ENCODE results near the gene HEPN1.

The HEPN1 gene

GRCh38 chr11:124902616-124903015 lies 16.4 kb upstream of the HEPN1 start:
- peak in 1 of 2 experiments; percentile 18 for DNase-seq

DNA sequence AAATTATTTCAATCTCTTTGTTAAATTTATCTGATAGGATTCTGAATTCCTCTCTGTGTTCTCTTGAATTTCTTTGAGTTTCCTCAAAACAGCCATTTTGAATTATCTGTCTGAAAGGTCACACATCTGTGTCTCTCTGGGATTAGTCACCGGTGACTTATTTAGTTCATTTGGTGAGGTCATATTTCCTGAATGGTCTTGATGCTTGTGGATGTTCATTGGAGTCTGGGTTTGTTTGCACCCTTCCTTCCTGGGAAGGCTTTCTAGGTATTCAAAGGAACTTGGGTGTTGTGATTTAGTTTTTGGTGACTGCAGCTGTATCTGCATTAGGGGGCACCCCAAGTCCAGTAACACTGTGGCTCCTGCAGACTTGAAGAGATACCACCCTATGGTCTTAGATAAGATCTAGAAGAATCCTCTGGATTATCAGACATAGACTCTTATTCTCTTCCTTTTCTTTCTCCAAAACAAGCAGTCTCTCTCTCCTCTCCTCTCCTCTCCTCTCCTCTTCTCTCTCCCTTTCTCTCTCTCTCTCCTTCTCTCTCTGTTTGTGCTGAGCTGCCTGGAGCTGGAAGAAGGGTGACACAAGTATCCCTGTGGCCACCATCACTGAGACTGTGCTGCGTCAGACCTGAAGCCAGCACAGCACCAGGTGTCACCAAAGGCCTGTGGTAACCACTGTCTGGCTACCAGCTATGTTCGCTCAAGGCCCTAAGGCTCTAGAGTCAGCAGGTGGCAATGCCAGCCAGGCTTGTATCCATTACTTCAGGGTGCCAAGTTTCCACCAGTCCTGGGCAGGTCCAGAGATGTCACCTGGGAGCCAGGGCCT lies 3.3 kb upstream of the HEPN1 start:
- DNase-seq: peak in 1 of 2 experiments; percentile 45

DNA sequence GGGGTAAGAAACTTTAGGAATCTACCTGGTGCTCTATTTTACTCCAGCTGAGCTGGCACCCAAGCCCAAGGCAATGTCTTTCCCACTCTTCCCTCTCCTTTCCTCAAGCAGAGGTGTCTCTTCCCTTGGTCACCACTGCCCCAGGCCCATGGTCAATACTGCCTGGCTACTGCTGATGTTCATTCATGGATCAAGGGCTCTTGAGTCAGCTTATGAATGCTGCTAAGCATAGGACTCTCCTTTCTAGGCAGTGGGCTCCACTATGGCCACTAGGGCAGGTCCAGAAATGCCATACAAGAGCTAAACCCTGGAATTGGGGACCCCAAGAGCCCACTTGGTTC lies 2.7 kb upstream of the HEPN1 start:
- DNase-seq: no peak

GRCh38 chr11:124917115-124917637 lies 1.9 kb upstream of the HEPN1 start:
- peak in 1 of 2 experiments; percentile 7 for DNase-seq

DNA sequence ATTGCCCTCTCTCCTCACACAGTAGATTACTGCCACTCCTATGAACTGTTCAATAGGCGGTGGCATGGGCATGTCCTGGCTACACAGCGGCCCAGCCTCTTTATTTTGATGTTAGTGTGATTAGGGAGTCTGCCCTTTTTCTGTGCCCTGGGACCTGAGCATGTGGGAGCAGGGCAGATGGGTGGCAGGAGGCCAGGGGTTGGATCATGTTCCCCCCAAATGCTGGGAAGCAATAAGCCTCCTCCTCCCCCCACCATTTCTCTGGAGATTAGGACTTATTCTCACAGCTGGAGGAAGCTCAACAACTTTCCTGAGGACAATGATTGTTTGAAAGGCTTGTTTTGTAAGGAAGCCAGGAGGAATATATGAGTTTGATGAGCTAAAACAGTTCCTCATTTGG lies 848 bp downstream of the HEPN1 start:
- no peak for DNase-seq

DNA sequence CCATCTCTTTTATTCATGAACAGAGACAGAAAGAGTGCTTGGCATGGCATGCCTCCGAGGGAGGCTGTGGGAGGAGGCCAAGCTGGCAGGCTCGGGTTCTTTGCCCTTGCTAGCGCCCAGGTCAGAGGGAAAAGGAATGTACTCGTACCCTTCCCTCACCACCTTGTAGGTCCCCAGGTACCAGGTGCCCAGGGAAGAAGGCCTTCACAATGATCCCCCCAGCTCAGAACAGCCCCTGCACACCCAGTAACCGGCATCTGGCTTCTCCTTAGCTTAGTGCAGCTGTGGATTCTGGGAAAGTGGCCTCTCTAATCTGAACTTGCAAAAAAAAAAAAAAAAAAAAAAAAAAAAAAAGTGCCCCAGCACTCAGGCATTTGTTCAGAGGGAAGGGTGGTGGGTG lies 1.3 kb downstream of the HEPN1 start:
- no peak for DNase-seq

GRCh38 chr11:124920870-124921609 lies 2.0 kb downstream of the HEPN1 start:
- DNase-seq: peak in 1 of 2 experiments; percentile 66

DNA sequence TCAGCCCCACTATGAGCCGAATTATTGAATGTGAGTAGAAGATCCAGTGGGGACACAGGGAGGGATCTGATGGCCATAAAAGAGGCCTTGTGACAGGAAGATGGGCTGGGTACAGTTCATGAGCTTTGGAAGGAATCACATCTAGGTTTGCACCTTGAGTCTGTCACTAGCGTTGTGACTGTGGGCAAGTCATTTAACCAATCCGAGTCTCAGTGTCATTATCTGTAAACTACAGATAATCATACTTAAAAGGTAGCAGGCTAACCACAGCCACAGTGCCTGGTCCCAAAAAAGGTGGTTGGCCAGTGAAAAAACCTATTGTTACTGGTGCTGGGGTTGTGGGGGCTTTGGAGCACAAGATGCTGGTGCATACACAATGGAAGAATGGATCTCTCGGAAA lies 3.8 kb downstream of the HEPN1 start:
- no peak for DNase-seq

DNA sequence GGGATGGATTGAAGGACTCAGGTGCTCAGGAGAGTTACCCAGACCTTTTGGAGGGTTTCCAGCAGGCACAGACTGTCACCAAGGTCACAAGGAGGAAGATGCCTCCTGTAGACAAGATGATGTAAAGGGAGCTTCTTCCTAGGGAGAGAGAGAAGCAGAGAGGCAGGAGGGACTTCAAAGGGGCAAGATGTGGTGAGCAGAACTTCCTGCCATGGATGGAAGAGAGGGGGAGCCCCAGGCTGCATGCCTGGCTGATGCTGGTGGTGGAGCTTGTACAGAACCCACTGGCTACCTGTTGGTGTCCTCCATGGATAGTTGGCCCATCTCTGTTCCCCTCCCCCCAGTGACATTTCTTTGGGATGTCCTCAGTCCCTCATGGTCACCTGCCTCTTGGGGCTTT lies 4.2 kb downstream of the HEPN1 start:
- DNase-seq: no peak

- no peak for DNase-seq
These were observed 10.1 kb downstream of the HEPN1 start for GRCh38 chr11:124928942-124929665.

GRCh38 chr11:124930799-124931198 lies 11.7 kb downstream of the HEPN1 start:
- DNase-seq: no peak

GRCh38 chr11:124934862-124935547 lies 16.0 kb downstream of the HEPN1 start:
- peak in 1 of 2 experiments; percentile 73 for DNase-seq

GRCh38 chr11:124935548-124936514 lies 16.8 kb downstream of the HEPN1 start, which contains the start of gene HEPACAM:
Gene HEPACAM (minus strand): TSS chr11:124936047. CDS start chr11:124936006, 41 bp downstream.
- DNase-seq: no peak

GRCh38 chr11:124937336-124937935 lies 18.4 kb downstream of the HEPN1 start:
- DNase-seq: no peak

- DNase-seq: no peak
These were observed 19.2 kb downstream of the HEPN1 start for GRCh38 chr11:124938206-124938765.

DNA sequence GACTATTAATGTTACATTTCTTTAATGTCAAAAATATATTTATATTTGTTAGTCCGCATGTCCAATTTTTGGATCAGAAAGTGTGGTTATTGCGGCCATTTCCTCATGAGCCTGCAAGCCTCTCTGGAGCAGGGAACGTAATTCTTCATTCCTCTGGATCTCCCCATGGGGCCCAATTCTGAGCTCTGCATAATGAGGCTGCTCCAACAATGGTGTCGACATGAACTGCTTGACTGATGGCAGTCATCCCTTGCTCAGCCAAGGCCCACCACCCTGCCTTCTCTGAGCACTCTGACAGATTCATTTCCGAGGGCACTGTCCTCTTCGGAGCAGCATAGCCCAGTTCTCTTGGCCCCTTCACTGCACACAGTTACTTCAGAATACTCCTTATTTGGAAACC lies 19.9 kb downstream of the HEPN1 start:
- DNase-seq: no peak

DNA sequence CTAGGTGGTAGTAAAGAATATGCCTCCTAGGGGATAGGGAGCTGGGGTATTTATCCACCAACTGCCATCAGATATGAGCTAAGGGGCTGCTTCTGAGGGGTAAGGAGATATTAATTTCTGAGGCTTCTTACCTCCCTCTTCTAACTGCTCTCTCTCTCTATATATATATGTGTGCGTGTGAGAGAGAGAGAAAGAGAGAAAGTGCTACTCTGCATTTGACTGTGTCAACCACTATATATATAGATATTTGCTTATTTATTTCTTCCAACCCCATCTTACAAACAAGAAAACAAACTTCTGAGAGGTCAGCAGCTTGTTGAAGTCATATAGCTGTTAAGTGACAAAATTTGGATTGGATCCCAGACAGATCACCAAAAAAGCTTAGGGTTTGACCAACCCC lies 22.7 kb downstream of the HEPN1 start:
- DNase-seq: no peak

GRCh38 chr11:124942466-124943253 lies 23.6 kb downstream of the HEPN1 start:
- no peak for DNase-seq

DNA sequence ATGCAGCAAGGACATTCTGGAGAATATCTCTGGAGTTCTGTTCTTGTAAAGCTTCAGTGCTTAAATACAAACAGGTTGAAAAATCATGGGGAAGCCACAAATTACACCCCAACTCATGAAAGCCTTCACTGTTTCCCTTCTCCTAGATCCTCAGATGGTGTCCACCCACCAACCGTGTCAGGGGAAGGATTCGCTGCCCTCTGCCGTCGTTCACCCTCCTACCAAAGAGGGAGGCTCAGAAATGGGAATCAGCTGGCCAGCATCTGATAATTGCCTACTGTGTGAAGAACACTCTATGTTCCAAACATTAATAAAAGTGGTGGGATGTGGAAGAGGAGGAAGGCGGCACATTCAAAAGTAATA lies 24.2 kb downstream of the HEPN1 start:
- no peak for DNase-seq

- DNase-seq: no peak
These were observed 24.7 kb downstream of the HEPN1 start for GRCh38 chr11:124943741-124944140.
